Nephron progenitor cell (in vitro differentiated cells): ENCODE measurements around the gene PLXNA2.
A peak's percentile ranks its signal among the peaks of the same experiment; 100 is the strongest.

Experiments
- DNase-seq: peaks from one replicate; pipeline ENCODE4 v3.0.0; 2021
- H3K27ac Mint-ChIP-seq: 2 replicates; pipeline ENCODE4 v1.8.0; 2021; ENCODE audit warnings: mild to moderate bottlenecking, moderate library complexity, mixed read lengths
- H3K27me3 Mint-ChIP-seq: 2 replicates; pipeline ENCODE4 v1.8.0; 2021; ENCODE audit warnings: mild to moderate bottlenecking, low read depth, mixed read lengths; ENCODE audit not compliant: poor library complexity
- H3K36me3 Mint-ChIP-seq: 2 replicates; pipeline ENCODE4 v1.8.0; 2021; ENCODE audit warnings: low read depth, mixed read lengths
- H3K4me1 Mint-ChIP-seq: 2 replicates; pipeline ENCODE4 v1.8.0; 2021; ENCODE audit warnings: mixed read lengths
- H3K4me3 Mint-ChIP-seq: 2 replicates; pipeline ENCODE4 v1.8.0; 2021; ENCODE audit warnings: mild to moderate bottlenecking, moderate library complexity, mixed read lengths
- H3K9me3 Mint-ChIP-seq: 2 replicates; pipeline ENCODE4 v1.8.0; 2021; ENCODE audit warnings: mild to moderate bottlenecking, moderate library complexity, mixed read lengths
- CTCF ChIP-seq: fragments of 200-600 bp; sonication (generic); IDR thresholded peaks from 2 replicates; pipeline ENCODE4 v1.5.0; 2021; ENCODE audit warnings: antibody characterized with exemption

Gene PLXNA2

GRCh38 chr1:208232662-208233038, 11.5 kb downstream of the PLXNA2 start:
- peak overlapping the region; percentile 7 for H3K27ac Mint-ChIP-seq
- no peak for TF ChIP-seq CTCF
- H3K4me1 Mint-ChIP-seq, result peaks cover 100% of the 10 kb centered on the region
- H3K36me3 Mint-ChIP-seq, result peaks cover 20% of the 10 kb centered on the region
- DNase-seq, result no peak
- H3K27me3 Mint-ChIP-seq, result peaks cover 21% of the 10 kb centered on the region
- peak overlapping the region; percentile 7 for H3K4me3 Mint-ChIP-seq
- H3K9me3 Mint-ChIP-seq, result peaks cover 4% of the 10 kb centered on the region

DNA sequence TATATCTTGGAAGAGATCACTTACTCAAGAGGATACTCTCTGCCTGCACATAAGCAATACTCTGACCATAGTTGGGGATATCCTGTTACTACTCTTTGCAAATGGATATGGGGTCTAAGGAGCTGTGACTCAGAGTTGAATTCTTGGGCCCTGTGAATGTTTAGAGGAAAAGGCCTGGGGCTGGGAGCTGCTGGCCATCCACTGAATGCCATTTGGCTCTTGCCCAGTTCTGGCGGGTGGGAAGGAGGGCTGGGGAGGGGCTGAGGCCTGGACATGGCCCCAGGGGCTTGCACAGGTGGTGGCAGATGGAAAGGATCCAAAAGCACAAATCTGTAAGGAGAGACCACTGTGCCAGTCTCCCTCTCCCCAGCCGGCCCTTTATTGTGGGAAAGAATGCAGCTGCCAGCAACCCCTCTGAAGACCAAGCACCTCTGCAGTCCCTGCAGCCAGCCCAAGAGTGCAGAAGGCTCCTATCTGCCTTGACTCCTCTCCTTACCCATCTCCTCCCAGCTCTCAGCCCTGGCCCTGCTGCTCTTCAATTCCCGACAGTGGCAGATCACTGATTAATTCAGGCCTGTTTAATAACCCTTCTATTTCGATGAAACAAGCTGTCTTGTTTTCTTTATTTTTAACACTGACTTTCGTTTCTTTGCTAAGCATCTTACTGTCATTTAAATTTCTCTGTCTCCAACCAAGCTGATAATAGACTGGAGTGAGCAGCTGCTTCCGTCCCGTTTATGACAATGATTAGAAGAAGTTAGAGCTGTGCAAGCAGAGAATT, 12.1 kb downstream of the PLXNA2 start:
- Mint-ChIP-seq H3K27me3 (peaks cover 19% of the 10 kb centered on the region), H3K36me3 (peaks cover 22% of the 10 kb centered on the region), H3K4me3 (peak overlapping the region; percentile 26), H3K27ac (peak overlapping the region; percentile 7), H3K9me3 (peaks cover 4% of the 10 kb centered on the region), H3K4me1 (peaks cover 100% of the 10 kb centered on the region)
- no peak for TF ChIP-seq CTCF
- DNase-seq, result no peak

DNA sequence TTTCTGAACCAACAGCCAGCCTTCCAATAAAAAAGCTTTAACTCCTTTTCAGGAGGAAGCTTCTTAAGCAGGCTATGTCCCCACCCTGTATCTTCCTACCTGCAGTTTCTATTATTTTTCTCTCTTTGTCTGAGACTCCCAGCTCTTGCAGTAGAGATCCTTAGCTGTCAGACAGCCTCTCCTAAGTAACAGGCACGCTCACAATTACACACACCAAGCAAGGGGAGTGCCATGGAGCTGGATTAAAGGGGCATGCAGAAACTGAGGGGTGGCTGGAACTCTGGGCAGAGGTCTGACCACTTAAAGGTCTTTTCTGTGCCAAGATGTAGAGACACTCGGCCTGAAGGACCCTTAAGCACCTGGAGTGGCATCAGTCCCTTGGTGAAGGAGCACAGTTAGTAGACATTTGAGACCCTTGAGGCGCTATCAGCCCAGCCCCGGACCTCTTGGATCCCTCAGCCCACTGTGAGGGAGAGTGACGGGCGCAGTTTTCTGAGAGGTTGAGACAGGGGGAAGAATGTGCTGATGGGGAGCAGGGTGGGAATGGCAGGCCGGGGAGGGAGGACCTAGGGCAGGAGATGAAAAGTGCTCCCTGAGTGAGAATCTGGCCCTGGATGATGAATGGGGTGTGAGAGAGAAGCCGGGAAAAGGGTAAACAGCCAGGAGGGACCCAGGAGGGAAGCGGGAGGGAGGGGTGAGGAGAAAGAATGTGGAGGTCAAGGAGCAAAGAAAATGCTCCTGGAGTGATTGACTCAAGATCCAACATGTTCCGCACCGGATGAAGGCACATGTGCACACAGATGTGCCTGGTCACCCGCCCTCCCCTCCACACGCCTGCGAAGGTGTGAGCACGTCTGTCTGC, 13.3 kb downstream of the PLXNA2 start:
- Mint-ChIP-seq H3K4me1 (peaks cover 100% of the 10 kb centered on the region), H3K27me3 (peaks cover 10% of the 10 kb centered on the region), H3K4me3 (peak overlapping the region; percentile 26), H3K27ac (no peak overlapping the region), H3K36me3 (peaks cover 22% of the 10 kb centered on the region), H3K9me3 (peaks cover 4% of the 10 kb centered on the region)
- no peak for DNase-seq
- no peak for TF ChIP-seq CTCF

DNA sequence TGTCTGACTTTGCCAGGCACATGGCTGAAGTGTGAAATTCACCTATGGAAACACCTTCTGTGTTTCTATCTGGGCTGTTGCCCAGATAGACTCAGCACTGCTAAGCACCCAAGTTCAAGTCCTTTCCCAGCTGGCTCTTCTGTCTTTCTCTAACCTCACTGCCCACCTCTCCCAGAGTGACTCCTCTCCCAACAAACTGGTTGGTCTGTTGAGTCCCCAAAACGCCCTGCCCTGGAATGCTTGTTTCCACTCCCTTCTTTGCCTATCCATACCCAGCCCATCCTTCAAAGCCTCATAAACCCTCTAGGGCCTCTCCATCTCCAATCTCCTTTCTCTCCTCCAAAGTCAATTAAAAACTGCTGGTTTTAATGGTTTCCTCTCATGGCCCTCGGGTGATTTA, 15.6 kb downstream of the PLXNA2 start:
- H3K36me3 Mint-ChIP-seq, result peaks cover 22% of the 10 kb centered on the region
- no peak for TF ChIP-seq CTCF
- H3K27me3 Mint-ChIP-seq, result peaks cover 4% of the 10 kb centered on the region
- no peak for DNase-seq
- peak overlapping the region; percentile 41 for H3K4me3 Mint-ChIP-seq
- peaks cover 100% of the 10 kb centered on the region for H3K4me1 Mint-ChIP-seq
- no peak overlapping the region for H3K27ac Mint-ChIP-seq
- peaks cover 4% of the 10 kb centered on the region for H3K9me3 Mint-ChIP-seq

GRCh38 chr1:208228026-208228425, 16.2 kb downstream of the PLXNA2 start:
- Mint-ChIP-seq H3K4me1 (peaks cover 100% of the 10 kb centered on the region), H3K36me3 (peaks cover 22% of the 10 kb centered on the region), H3K4me3 (peak overlapping the region; percentile 41), H3K27ac (peak overlapping the region; percentile 68), H3K27me3 (peaks cover 6% of the 10 kb centered on the region), H3K9me3 (peaks cover 4% of the 10 kb centered on the region)
- no peak for DNase-seq
- TF ChIP-seq CTCF, result no peak
